Stimulated activated CD8-positive, alpha-beta memory T cell treated with anti-CD3 and anti-CD28 coated beads, Interleukin-2, amount 100 ng/mL, for 1 hour (primary cell): ENCODE results near the gene CDCA7.
"Not testable (repeated sequence)": the region's sequence is repeated elsewhere in the genome, so short reads cannot be mapped to it uniquely, and the experiment has no call there.

Source experiments
- DNase-seq, 2 donors: peaks; one replicate each; pipeline ENCODE4 v3.0.0-alpha.2; 2020; ENCODE audit warnings: low read depth in 2 of 2

Gene CDCA7

GRCh38 chr2:173404841-173405750 is 50.4 kb downstream of the CDCA7 start:
- no peak for DNase-seq

- no peak for DNase-seq
These were observed 52.5 kb downstream of the CDCA7 start for GRCh38 chr2:173407176-173407575.

- no peak for DNase-seq
These were observed 53.0 kb downstream of the CDCA7 start for GRCh38 chr2:173407646-173408045.

GRCh38 chr2:173410579-173410978 is 55.9 kb downstream of the CDCA7 start:
- no peak for DNase-seq

GRCh38 chr2:173412628-173413027 is 58.0 kb downstream of the CDCA7 start:
- DNase-seq = no peak

GRCh38 chr2:173414823-173415322 is 60.2 kb downstream of the CDCA7 start:
- no peak for DNase-seq

GRCh38 chr2:173415431-173416381 is 61.0 kb downstream of the CDCA7 start:
- no peak for DNase-seq

GRCh38 chr2:173416415-173417152 is 61.9 kb downstream of the CDCA7 start:
- DNase-seq = not testable (repeated sequence)

- no peak for DNase-seq
These were observed 62.7 kb downstream of the CDCA7 start for GRCh38 chr2:173417341-173417740.

GRCh38 chr2:173417802-173418201 is 63.1 kb downstream of the CDCA7 start:
- no peak for DNase-seq
